OCI-LY7 (cell line): ENCODE results near the gene CGNL1. TPM values are rescaled to one million over a fixed set of nuclear protein-coding genes. Genes with fewer than 3 reads are reported as not detected.

Source experiments
- BruUV-seq: library from RNA; stranded (reverse); fragments of 400-500 nt; replicated peaks from 2 replicates; lab custom pipeline; 2021; lab: Mats Ljungman, UMichigan
- CTCF ChIA-PET: fragments of 300-600 bp; sonication (Branson Sonifier 250); formaldehyde crosslinking; loops from one replicate; lab custom pipeline; 2022; ENCODE audit warnings: antibody characterized with exemption; ENCODE audit not compliant: unreplicated experiment; lab: Charles Lee
- POLR2A ChIA-PET: fragments of 300-600 bp; sonication (Branson Sonifier 250); formaldehyde crosslinking; loops from one replicate; lab custom pipeline; 2022; ENCODE audit warnings: antibody characterized with exemption; lab: Charles Lee
- DNase-seq: peaks from one replicate; pipeline ENCODE4 v3.0.0-alpha.2; 2015; ENCODE audit warnings: low spot score
- H2AFZ ChIP-seq: fragments of 200-600 bp; sonication (generic), shearing (Covaris generic); 2 replicates; pipeline ENCODE4 v1.6.1; 2014; ENCODE audit warnings: mild to moderate bottlenecking, antibody characterized with exemption, low read length, moderate library complexity
- H3K27ac ChIP-seq: fragments of 200-600 bp; sonication (generic); 2 replicates; pipeline ENCODE4 v1.5.1; 2014; ENCODE audit warnings: mixed run types, low read depth, mild to moderate bottlenecking, moderate library complexity, low read length, inconsistent platforms; ENCODE audit not compliant: poor library complexity, severe bottlenecking
- H3K36me3 ChIP-seq: fragments of 200-600 bp; sonication (generic); 2 replicates; pipeline ENCODE4 v1.6.1; 2014; ENCODE audit warnings: mild to moderate bottlenecking, antibody characterized with exemption, low read length, moderate library complexity, mixed read lengths; ENCODE audit not compliant: insufficient read depth
- H3K4me1 ChIP-seq: fragments of 200-600 bp; sonication (generic); 2 replicates; pipeline ENCODE4 v1.5.1; 2014; ENCODE audit warnings: mild to moderate bottlenecking, low read length; ENCODE audit not compliant: insufficient read depth, poor library complexity, severe bottlenecking
- H3K4me2 ChIP-seq: fragments of 200-600 bp; sonication (generic); 2 replicates; pipeline ENCODE4 v1.6.1; 2014; ENCODE audit warnings: mild to moderate bottlenecking, low read length
- H3K4me3 ChIP-seq: fragments of 200-600 bp; sonication (generic); 2 replicates; pipeline ENCODE4 v1.5.1; 2014; ENCODE audit warnings: mild to moderate bottlenecking, low read depth, low read length; ENCODE audit not compliant: poor library complexity, severe bottlenecking
- H3K79me2 ChIP-seq: fragments of 200-600 bp; sonication (generic); 2 replicates; pipeline ENCODE4 v1.6.1; 2016; ENCODE audit warnings: low read depth, mild to moderate bottlenecking, low read length, moderate library complexity, mixed read lengths; ENCODE audit not compliant: insufficient read depth
- H3K9me2 ChIP-seq: fragments of 200-600 bp; sonication (generic); 2 replicates; pipeline ENCODE4 v1.6.1; 2016; ENCODE audit warnings: mild to moderate bottlenecking, low read length, mixed read lengths; ENCODE audit not compliant: insufficient read depth
- H3K9me3 ChIP-seq: fragments of 200-600 bp; sonication (generic); 2 replicates; pipeline ENCODE4 v1.6.1; 2014; ENCODE audit warnings: mild to moderate bottlenecking, mixed run types, low read length, mixed read lengths
- H4K20me1 ChIP-seq: fragments of 200-600 bp; sonication (generic); 2 replicates; pipeline ENCODE4 v1.6.1; 2014; ENCODE audit warnings: mild to moderate bottlenecking, antibody characterized with exemption, low read length, moderate library complexity, mixed read lengths; ENCODE audit not compliant: insufficient read depth
- CTCF ChIP-seq: fragments of 200-600 bp; sonication (generic); conservative IDR thresholded peaks from 2 replicates; pipeline ENCODE4 v1.5.1; 2014; ENCODE audit warnings: mild to moderate bottlenecking, antibody characterized with exemption, low read length, moderate library complexity, mixed read lengths
- EZH2phosphoT487 ChIP-seq: fragments of 200-600 bp; sonication (generic); IDR thresholded peaks from 2 replicates; pipeline ENCODE4 v1.6.1; 2018; ENCODE audit warnings: low read depth, borderline replicate concordance, mild to moderate bottlenecking, mixed run types, antibody characterized with exemption, low read length, moderate library complexity, mixed read lengths
- intact Hi-C: fragments of 100-400 bp; cut with micrococcal nuclease; formaldehyde crosslinking; loops from one replicate; pipeline ENCODE4 v1.10.0; 2022; ENCODE audit not compliant: unreplicated experiment
- total RNA-seq, 2 experiments: library from RNA; depleted of rRNA in 1 of 2; stranded (reverse); fragments of >200 nt in 1 of 2; shearing (Covaris generic) in 1 of 2; gene quantifications; 2 replicates each; pipeline ENCODE4 v1.2.3, GENCODE V29; 2014 to 2022

CGNL1 gene
- total RNA-seq, 2 experiments from 2014 or later = 0.04 TPM; not detected in 1

DNA sequence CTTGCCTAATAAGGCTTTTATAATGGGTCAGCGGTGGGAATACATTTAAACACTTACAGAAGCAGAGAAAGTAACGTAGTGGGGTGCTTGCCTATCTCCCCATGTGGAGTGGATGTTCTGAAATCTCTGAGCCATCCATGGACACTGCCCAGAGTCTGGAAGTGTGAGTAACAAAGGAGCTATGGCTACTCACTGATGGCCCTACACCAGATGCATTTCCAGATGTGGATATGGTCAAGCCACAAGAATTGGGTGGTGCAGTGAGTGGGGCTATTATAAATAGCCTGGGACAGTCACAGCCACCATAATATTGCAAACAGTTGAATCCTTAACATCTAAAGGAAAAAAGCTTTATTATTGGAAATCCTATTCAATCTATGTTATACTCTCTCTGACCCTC is 96.6 kb downstream of the CGNL1 start:
- H3K4me1 ChIP-seq = no peaks in the 10 kb centered on the region
- H3K79me2 ChIP-seq = no peaks in the 10 kb centered on the region
- H3K9me2 ChIP-seq = no peaks in the 10 kb centered on the region
- ChIA-PET POLR2A (no interaction called here), CTCF (no interaction called here)
- TF ChIP-seq CTCF (no peak), EZH2phosphoT487 (no peak)
- H3K9me3 ChIP-seq = no peaks in the 10 kb centered on the region
- H2AFZ ChIP-seq = no peak overlapping the region
- intact Hi-C loops = no loop called here
- no peaks in the 10 kb centered on the region for H3K36me3 ChIP-seq
- no peak overlapping the region for H3K27ac ChIP-seq
- DNase-seq = no peak
- no TSS peak for BruUV-seq
- H3K4me3 ChIP-seq = no peak overlapping the region
- no peaks in the 10 kb centered on the region for H4K20me1 ChIP-seq
- H3K4me2 ChIP-seq = no peak overlapping the region

DNA sequence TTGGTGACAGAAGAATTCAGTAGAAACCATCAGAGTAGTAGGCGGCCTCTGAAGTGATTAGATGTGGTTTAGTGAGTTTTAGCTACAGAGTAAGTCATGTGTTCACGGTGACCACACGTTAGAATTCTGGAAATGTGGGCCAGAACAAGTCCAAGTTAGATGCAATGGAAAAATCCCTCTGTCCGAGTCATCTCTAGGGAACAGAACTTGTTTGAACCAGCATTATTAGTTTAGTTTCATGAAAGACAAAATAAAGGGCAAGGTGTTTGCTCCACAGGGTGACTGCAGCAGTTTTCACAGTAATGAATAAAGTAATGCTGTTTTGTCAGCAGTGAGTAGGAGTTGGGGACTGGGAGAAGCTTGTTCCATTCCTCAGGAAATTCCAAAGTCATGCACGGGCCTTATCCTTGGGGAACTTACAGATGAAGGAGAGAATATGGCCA is 100.2 kb downstream of the CGNL1 start:
- no peaks in the 10 kb centered on the region for H4K20me1 ChIP-seq
- H3K36me3 ChIP-seq = no peaks in the 10 kb centered on the region
- no peak overlapping the region for H2AFZ ChIP-seq
- no TSS peak for BruUV-seq
- no peaks in the 10 kb centered on the region for H3K4me1 ChIP-seq
- no peaks in the 10 kb centered on the region for H3K9me2 ChIP-seq
- TF ChIP-seq EZH2phosphoT487 (no peak), CTCF (no peak)
- intact Hi-C loops = no loop called here
- no peak overlapping the region for H3K4me2 ChIP-seq
- H3K9me3 ChIP-seq = no peaks in the 10 kb centered on the region
- DNase-seq = no peak
- H3K27ac ChIP-seq = no peak overlapping the region
- H3K4me3 ChIP-seq = no peak overlapping the region
- POLR2A ChIA-PET = no interaction called here
- H3K79me2 ChIP-seq = no peaks in the 10 kb centered on the region
- CTCF ChIA-PET = no interaction called here

DNA sequence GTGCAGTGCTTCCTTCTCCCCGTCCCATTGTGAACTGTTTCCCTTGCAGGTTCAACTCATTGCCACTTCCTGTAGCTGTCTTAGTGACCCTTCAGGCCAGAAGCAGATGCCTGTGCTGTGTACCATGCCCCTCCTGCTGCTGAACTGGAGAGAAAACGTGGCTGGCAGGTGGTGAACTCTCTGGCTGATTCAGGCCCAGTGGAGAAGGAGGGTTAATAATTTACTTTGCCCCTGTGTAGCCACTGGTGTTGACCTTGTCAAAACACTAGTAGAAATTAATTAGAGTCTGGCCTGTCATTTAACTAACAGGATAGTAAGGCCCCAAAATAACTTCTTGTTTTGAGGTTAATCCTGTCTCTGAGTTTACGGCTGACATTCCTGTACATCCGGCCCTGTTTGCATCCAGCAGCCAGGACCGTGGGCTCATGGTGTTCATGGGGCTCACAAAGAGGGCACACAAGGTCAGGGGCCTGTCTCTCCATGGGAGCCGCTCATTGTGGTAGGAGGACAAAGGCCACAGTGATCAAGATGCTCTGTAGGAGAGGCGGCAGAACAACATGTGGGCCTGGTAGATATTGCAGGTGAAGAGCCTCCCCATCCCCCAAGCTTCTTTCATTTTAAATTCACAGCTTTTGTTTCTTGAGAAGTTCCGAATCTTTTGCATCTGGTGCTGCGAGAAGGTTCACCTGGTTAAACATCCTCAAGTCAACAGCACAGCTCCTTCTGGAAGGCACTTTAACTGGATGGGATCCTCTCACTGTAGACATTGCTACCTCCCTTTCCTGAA is 101.6 kb downstream of the CGNL1 start:
- no peaks in the 10 kb centered on the region for H3K9me2 ChIP-seq
- H3K36me3 ChIP-seq = no peaks in the 10 kb centered on the region
- no peak overlapping the region for H3K4me3 ChIP-seq
- intact Hi-C loops = no loop called here
- no peak for TF ChIP-seq EZH2phosphoT487
- no peak for TF ChIP-seq CTCF
- no peak overlapping the region for H2AFZ ChIP-seq
- no peak overlapping the region for H3K4me2 ChIP-seq
- no TSS peak for BruUV-seq
- DNase-seq = no peak
- H3K4me1 ChIP-seq = no peaks in the 10 kb centered on the region
- H3K79me2 ChIP-seq = no peaks in the 10 kb centered on the region
- H4K20me1 ChIP-seq = no peaks in the 10 kb centered on the region
- H3K27ac ChIP-seq = no peak overlapping the region
- CTCF ChIA-PET = no interaction called here
- no peaks in the 10 kb centered on the region for H3K9me3 ChIP-seq
- POLR2A ChIA-PET = interaction anchor here (0.6 kb wide), 1 partner anchor 13 kb away, joined by 3 read pairs; no protein-coding TSS in a partner anchor
